PFSK-1 (cell line): ENCODE data around the gene MS4A5.

ENCODE experiments used
- POLR2AphosphoS5 ChIP-seq: IDR thresholded peaks from 2 replicates; pipeline ENCODE4 v1.6.1; 2012; ENCODE audit warnings: low read depth, mild to moderate bottlenecking, control low read depth, low read length, moderate library complexity
- SIN3A ChIP-seq: IDR thresholded peaks from 2 replicates; pipeline ENCODE4 v1.6.1; 2012; ENCODE audit warnings: mild to moderate bottlenecking, low read length, moderate library complexity, borderline replicate concordance; ENCODE audit not compliant: insufficient read depth
- TAF1 ChIP-seq: IDR thresholded peaks from 2 replicates; pipeline ENCODE4 v1.6.1; 2012; ENCODE audit warnings: low read length, control low read depth, borderline replicate concordance; ENCODE audit not compliant: insufficient read depth
- TF ChIP-seq, protein P1 (sequence below), 2 experiments: IDR thresholded peaks; 2 replicates each; pipeline versions ENCODE4 v1.6.1 to v1.8.0; 2011 to 2012; ENCODE audit warnings: low read depth in 2 of 2, low read length in 2 of 2, control low read depth in 1 of 2, inconsistent platforms in 1 of 2, mild to moderate bottlenecking in 1 of 2, moderate library complexity in 1 of 2; ENCODE audit not compliant: insufficient read depth in 1 of 2

- TF ChIP-seq TAF1 (no peak), POLR2AphosphoS5 (no peak), SIN3A (no peak)
- TF ChIP-seq, protein P1, sequence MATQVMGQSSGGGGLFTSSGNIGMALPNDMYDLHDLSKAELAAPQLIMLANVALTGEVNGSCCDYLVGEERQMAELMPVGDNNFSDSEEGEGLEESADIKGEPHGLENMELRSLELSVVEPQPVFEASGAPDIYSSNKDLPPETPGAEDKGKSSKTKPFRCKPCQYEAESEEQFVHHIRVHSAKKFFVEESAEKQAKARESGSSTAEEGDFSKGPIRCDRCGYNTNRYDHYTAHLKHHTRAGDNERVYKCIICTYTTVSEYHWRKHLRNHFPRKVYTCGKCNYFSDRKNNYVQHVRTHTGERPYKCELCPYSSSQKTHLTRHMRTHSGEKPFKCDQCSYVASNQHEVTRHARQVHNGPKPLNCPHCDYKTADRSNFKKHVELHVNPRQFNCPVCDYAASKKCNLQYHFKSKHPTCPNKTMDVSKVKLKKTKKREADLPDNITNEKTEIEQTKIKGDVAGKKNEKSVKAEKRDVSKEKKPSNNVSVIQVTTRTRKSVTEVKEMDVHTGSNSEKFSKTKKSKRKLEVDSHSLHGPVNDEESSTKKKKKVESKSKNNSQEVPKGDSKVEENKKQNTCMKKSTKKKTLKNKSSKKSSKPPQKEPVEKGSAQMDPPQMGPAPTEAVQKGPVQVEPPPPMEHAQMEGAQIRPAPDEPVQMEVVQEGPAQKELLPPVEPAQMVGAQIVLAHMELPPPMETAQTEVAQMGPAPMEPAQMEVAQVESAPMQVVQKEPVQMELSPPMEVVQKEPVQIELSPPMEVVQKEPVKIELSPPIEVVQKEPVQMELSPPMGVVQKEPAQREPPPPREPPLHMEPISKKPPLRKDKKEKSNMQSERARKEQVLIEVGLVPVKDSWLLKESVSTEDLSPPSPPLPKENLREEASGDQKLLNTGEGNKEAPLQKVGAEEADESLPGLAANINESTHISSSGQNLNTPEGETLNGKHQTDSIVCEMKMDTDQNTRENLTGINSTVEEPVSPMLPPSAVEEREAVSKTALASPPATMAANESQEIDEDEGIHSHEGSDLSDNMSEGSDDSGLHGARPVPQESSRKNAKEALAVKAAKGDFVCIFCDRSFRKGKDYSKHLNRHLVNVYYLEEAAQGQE (IDR thresholded peaks at IDR 0.05; ENCODE audit: insufficient read depth in 1 of 2, low read depth in 2 of 2, low read length in 2 of 2), result no peak
Observed at GRCh38 chr11:60455531-60456042, 26.2 kb downstream of the MS4A5 start, which contains the start of gene MS4A1.
